ENCODE data around the gene HTR1B.

HTR1B gene

DNA sequence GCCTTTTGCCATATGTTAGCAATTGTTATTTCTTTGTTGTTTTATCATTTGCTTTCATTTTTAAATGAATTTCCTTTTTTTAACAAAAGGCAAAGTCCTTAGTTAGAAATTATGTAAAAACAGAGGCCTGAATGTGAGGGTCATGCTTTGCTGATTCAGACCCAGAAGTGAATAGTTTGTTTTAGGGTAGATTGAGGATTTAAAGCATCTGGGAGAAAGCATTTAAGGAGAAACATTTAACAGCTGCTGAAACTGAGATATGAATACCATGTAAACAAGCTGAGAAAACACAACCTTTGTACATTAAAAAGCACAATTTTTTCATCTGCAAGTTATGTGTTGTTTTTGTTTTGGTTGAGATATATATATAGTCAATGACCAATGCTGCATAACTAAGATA, 8.0 kb downstream of the HTR1B start:
- no peak for DNase-seq

- no peak for DNase-seq
Measured at GRCh38 chr6:77454386-77454785, 8.9 kb downstream of the HTR1B start.

GRCh38 chr6:77451466-77451865, 11.8 kb downstream of the HTR1B start:
- DNase-seq, result no peak

DNA sequence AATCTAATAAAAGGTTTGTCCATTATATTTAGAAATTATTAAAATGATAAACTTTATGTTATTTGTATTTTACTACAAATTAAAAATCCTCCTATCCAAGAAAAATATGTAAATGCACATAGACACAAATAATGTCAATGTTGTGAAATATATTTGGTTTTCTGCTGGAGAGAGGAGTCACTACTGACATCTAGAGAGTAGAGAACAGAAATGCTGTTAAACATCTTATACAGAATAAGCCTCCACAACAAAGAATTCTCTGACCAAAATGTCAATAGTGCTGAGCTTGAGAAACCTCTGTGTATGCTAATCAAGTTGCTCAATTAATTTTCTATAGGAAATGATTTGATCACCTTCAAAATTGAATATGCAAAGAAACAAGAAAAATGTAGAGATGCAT, 12.4 kb downstream of the HTR1B start:
- no peak for DNase-seq

- no peak for DNase-seq
Measured at GRCh38 chr6:77448546-77448945, 14.7 kb downstream of the HTR1B start.

- no peak for DNase-seq
Measured at GRCh38 chr6:77447254-77447653, 16.0 kb downstream of the HTR1B start.

GRCh38 chr6:77446249-77446648, 17.0 kb downstream of the HTR1B start:
- DNase-seq, result no peak

DNA sequence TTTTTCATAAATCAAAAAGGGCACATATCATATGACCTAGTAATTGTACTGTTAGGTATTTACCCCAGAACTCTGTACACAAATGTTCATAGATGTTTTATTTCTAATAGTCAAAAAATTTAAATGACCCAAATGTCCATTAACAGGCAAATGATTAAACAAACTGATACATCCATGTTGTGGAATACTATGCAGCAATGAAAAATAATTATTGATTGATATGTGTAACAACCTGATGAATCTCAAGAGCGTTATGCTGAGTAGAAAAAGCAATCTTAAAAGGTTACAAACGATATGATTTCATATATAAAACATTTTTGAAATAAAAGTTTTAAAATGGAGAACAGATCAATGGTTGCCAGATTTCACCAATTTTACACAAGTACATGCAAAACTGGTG, 18.1 kb downstream of the HTR1B start:
- no peak for DNase-seq

DNA sequence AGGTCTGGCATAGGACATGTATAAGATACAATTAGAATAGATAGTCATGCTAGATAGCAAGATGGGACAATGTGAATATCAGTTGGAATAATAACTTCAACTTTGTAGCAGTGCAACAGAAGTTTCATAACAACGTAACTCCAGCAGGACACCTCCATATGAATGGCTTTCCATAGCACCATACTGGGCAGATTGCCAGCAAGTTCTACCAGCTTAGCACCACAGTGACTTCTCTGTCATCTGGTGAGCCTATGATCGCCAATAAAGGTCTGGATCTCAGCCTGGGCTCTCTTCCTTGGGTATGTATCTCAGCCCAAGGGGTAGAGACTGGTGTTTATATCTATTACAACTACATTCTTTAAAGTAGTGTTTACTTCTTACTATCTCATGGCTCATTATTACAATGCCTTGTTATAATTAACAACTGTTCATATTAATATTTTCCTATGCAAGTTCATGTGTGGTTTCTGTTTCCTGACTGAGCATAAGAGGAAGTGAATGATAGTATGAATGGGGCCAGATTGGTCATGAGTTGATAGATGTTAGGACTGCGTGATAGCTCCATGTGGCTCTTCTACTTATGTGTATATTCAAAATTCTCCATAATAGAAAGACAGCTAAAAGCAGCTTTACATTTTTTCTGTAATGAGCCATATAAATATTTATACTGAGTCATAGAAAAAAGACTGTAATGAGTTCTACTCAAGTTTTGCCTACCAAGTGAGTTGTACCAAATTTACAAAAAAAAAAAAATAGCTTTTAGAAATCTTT, 22.9 kb downstream of the HTR1B start:
- no peak for DNase-seq

GRCh38 chr6:77433888-77434287, 29.4 kb downstream of the HTR1B start:
- no peak for DNase-seq

- no peak for DNase-seq
Measured at GRCh38 chr6:77430504-77430903, 32.8 kb downstream of the HTR1B start.

DNA sequence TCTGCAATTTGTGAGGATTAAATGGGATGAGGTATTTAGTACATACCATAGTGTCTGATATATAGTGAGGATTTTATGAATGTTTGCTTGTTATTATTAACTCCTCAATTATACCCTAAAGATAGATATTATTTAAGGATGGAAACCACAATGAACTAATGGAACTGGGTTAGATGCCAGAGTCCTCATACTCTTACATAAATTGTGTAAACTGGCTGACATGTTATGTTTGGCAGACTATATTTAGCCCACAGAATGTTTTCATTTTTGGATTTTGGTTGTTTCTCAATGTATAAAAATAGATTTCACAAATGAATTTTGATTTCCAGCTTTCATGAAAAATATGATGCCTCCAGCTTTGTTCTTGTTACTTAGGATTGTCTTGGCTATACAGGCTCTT, 37.6 kb downstream of the HTR1B start:
- DNase-seq, result no peak

DNA sequence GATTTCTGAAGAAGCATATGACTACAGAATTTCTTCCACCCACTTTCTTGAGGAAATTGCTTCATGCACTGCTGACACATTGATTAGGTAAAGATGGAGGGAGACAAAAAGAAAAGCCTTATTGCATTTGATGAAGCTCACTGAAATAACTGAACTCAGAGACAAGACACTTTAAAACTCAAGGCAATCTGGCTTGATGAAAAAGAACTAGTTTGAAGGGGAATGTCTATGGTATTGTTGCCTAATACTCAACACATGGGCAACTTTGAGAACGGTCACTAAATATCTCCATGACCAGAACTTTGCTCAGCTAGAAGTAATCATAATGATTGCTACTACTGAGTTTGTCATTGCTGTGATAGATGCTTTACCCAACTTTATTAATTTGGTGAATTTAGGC, 38.1 kb downstream of the HTR1B start:
- no peak for DNase-seq

DNA sequence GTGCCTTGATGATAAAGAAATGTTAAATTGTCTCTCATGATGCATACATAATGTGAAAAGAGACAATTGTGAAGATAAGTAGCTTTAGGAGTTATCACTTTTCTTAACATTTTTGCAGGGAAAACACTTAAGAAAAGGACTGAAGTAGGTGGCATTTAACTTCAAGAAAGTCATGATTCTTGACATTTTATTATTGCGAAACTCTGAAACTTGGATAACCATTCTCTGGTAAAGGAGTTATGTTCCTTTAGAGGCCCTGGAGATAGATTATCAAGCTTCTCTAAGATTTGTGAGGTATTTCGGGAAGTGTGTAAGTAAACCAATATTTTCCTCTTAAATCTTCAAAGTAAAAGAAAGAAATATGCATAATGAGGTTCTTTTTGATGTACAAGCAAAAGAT, 38.5 kb downstream of the HTR1B start:
- DNase-seq, result no peak

DNA sequence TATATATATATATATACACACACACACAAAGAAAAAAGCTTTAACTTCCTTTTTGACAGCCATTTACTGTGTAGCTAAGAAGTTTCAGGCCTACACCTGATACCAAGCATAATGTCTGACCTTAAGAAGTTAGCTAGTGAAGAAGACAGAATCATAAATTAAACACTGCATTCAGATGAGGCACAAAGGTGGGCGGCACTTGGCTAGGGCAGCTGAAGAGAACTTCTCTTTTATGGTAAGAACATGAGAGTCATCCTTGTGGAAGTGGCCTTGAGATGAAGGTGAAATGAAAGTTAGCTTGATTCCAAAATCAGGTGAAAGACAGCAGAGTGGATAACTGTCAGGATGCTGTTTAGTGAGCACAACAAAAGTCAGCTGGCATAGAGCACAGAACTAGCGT, 46.5 kb downstream of the HTR1B start:
- no peak for DNase-seq

DNA sequence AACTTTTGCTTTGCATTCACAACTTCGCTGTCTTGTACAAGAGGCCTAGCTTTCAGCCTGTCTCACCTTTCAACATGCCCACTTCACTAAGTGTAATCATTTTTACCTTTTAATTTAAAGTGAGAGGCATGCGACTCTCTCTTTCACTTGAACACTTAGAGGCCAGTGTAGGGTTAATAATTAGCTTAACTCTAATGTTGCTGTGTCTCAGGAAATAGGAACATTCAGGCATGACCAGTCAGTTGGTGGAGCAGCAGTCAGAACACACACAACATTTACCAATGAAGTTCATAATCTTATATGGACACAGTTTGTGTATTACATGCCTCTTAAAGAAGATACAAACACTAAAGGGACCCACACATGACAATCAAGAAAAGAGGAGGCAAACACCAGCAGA, 47.6 kb downstream of the HTR1B start:
- no peak for DNase-seq
